Testis (tissue), 3 donors: Measurements from ENCODE around the gene SLCO3A1. TPM values are rescaled to one million over a fixed set of nuclear protein-coding genes. Genes with fewer than 3 reads are reported as not detected.

ENCODE experiments used
- DNase-seq: peaks from one replicate; pipeline ENCODE4 v3.0.0-alpha.2; 2019
- H3K27ac ChIP-seq, 2 donors: fragments of 200-600 bp; sonication (generic); one replicate each; pipeline ENCODE4 v1.5.1; 2019
- H3K27me3 ChIP-seq: fragments of 200-600 bp; sonication (generic); one replicate; pipeline ENCODE4 v1.5.1; 2019
- H3K36me3 ChIP-seq: fragments of 200-600 bp; sonication (generic); one replicate; pipeline ENCODE4 v1.5.1; 2017; ENCODE audit warnings: low read depth; ENCODE audit errors: missing control alignments
- H3K4me1 ChIP-seq: fragments of 200-600 bp; sonication (generic); one replicate; pipeline ENCODE4 v1.5.1; 2019
- H3K4me3 ChIP-seq, 2 donors: fragments of 200-600 bp; sonication (generic); one replicate each; pipeline ENCODE4 v1.5.1; 2017 to 2019
- H3K9me3 ChIP-seq: fragments of 200-600 bp; sonication (generic); one replicate; pipeline ENCODE4 v1.5.1; 2017
- CTCF ChIP-seq, 3 experiments: fragments of 450-650 bp in 2 of 3; fragments of 200-600 bp in 1 of 3; sonication (generic) in 1 of 3; IDR thresholded peaks; one replicate each; pipeline ENCODE4 v1.5.1; 2016 to 2019; ENCODE audit warnings: antibody characterized with exemption in 3 of 3, mild to moderate bottlenecking in 2 of 3, moderate library complexity in 1 of 3
- POLR2A ChIP-seq: fragments of 450-650 bp; IDR thresholded peaks from one replicate; pipeline ENCODE4 v1.6.1; 2017; ENCODE audit warnings: antibody characterized with exemption, mild to moderate bottlenecking, moderate library complexity
- WGBS, 2 donors: methylation state at CpG; one replicate each; pipeline ENCODE4 v1.1.5; 2018; 5-methylcytosine and 5-hydroxymethylcytosine counted together
- intact Hi-C: fragments of 100-400 bp; cut with DNase I; formaldehyde crosslinking; loops from one replicate; pipeline ENCODE4 v1.15.1; 2023; ENCODE audit warnings: low total_unique reads
- polyA plus RNA-seq: library from polyadenylated mRNA; stranded (reverse); fragments of 350-450 nt; fragmentation: Illumina TruSeq; extraction: RNeasy Lipid Tissue Mini Kit (QIAGEN cat#74804); gene quantifications from one replicate; pipeline ENCODE4 v1.2.3, GENCODE V29; 2014; ENCODE audit warnings: low read depth, low replicate concordance; ENCODE audit not compliant: insufficient read depth
- total RNA-seq, 2 donors: library from RNA; depleted of rRNA; stranded (reverse); fragments of >200 nt; gene quantifications; one replicate each; pipeline ENCODE4 v1.2.3, GENCODE V29; 2016

SLCO3A1 gene
- total and polyA plus RNA-seq, 3 donors from 2014 or later: 76.3 to 144 (median 77.2) TPM

- no peaks in the 10 kb centered on the region for H3K36me3 ChIP-seq
- TF ChIP-seq POLR2A: no peak
- no peak for TF ChIP-seq CTCF (IDR thresholded peaks at IDR 0.05)
- intact Hi-C loops: no loop called here
- H3K4me3 ChIP-seq: no peak overlapping the region
- no peak overlapping the region for H3K27ac ChIP-seq
- DNase-seq: no peak
- no peaks in the 10 kb centered on the region for H3K9me3 ChIP-seq
- H3K27me3 ChIP-seq: no peaks in the 10 kb centered on the region
- 87 to 96% methylated on average over 7 of the region's 7 CpGs for WGBS, 2 donors
- no peaks in the 10 kb centered on the region for H3K4me1 ChIP-seq
Observed at GRCh38 chr15:91911844-91912243, 58.3 kb downstream of the SLCO3A1 start.

GRCh38 chr15:91912336-91912735, 58.8 kb downstream of the SLCO3A1 start:
- H3K27ac ChIP-seq: no peak overlapping the region
- H3K4me1 ChIP-seq: no peaks in the 10 kb centered on the region
- no peaks in the 10 kb centered on the region for H3K27me3 ChIP-seq
- TF ChIP-seq CTCF (IDR thresholded peaks at IDR 0.05) (no peak), POLR2A (no peak)
- intact Hi-C loops: no loop called here
- H3K9me3 ChIP-seq: no peaks in the 10 kb centered on the region
- 61 to 74% methylated on average over 4 of the region's 4 CpGs for WGBS, 2 donors
- no peak overlapping the region for H3K4me3 ChIP-seq
- H3K36me3 ChIP-seq: no peaks in the 10 kb centered on the region
- DNase-seq: no peak

GRCh38 chr15:91913560-91913959, 60.1 kb downstream of the SLCO3A1 start:
- Histone ChIP-seq H3K4me1 (no peaks in the 10 kb centered on the region), H3K27me3 (no peaks in the 10 kb centered on the region), H3K9me3 (no peaks in the 10 kb centered on the region), H3K4me3 (no peak overlapping the region), H3K36me3 (no peaks in the 10 kb centered on the region), H3K27ac (no peak overlapping the region)
- TF ChIP-seq POLR2A (no peak), CTCF (IDR thresholded peaks at IDR 0.05) (no peak)
- no peak for DNase-seq
- 76 to 78% methylated on average over 6 of the region's 6 CpGs for WGBS, 2 donors
- intact Hi-C loops: no loop called here

- Histone ChIP-seq H3K9me3 (no peaks in the 10 kb centered on the region), H3K27ac (no peak overlapping the region), H3K36me3 (no peaks in the 10 kb centered on the region), H3K27me3 (no peaks in the 10 kb centered on the region), H3K4me3 (peak overlapping the region; percentile 21 to 23), H3K4me1 (no peaks in the 10 kb centered on the region)
- intact Hi-C loops: no loop called here
- WGBS, 2 donors: 41 to 53% methylated on average over 10 of the region's 10 CpGs
- no peak for DNase-seq
- TF ChIP-seq POLR2A: no peak
- TF ChIP-seq CTCF (IDR thresholded peaks at IDR 0.05): no peak
Observed at GRCh38 chr15:91915576-91915975, 62.1 kb downstream of the SLCO3A1 start.

- DNase-seq: no peak
- intact Hi-C loops: no loop called here
- Histone ChIP-seq H3K9me3 (no peaks in the 10 kb centered on the region), H3K4me3 (peak overlapping the region; percentile 21 to 23), H3K27me3 (no peaks in the 10 kb centered on the region), H3K36me3 (no peaks in the 10 kb centered on the region), H3K27ac (no peak overlapping the region), H3K4me1 (no peaks in the 10 kb centered on the region)
- TF ChIP-seq CTCF (IDR thresholded peaks at IDR 0.05) (no peak), POLR2A (no peak)
- WGBS, 2 donors: 87% methylated on average over 48 of the region's 48 CpGs; no CpG with 5 or more reads in 1 of the 2 donors
Observed at GRCh38 chr15:91916051-91916450, 62.5 kb downstream of the SLCO3A1 start.
